Activated CD4-positive, alpha-beta T cell treated with anti-CD3 and anti-CD28 coated beads, Interleukin-2, amount 50 U/mL, for 4 hours (primary cell): ENCODE measurements around the gene SYNJ2.
"Not testable (repeated sequence)": the region's sequence is repeated elsewhere in the genome, so short reads cannot be mapped to it uniquely, and the experiment has no call there.

Source experiments
- DNase-seq, 2 experiments: peaks; one replicate each; pipeline ENCODE4 v3.0.0-alpha.2; 2020

Gene SYNJ2

GRCh38 chr6:157959451-157960227 is 22.0 kb upstream of the SYNJ2 start:
- no peak for DNase-seq

- no peak for DNase-seq
Measured at GRCh38 chr6:157961153-157961831, 20.4 kb upstream of the SYNJ2 start.

DNA sequence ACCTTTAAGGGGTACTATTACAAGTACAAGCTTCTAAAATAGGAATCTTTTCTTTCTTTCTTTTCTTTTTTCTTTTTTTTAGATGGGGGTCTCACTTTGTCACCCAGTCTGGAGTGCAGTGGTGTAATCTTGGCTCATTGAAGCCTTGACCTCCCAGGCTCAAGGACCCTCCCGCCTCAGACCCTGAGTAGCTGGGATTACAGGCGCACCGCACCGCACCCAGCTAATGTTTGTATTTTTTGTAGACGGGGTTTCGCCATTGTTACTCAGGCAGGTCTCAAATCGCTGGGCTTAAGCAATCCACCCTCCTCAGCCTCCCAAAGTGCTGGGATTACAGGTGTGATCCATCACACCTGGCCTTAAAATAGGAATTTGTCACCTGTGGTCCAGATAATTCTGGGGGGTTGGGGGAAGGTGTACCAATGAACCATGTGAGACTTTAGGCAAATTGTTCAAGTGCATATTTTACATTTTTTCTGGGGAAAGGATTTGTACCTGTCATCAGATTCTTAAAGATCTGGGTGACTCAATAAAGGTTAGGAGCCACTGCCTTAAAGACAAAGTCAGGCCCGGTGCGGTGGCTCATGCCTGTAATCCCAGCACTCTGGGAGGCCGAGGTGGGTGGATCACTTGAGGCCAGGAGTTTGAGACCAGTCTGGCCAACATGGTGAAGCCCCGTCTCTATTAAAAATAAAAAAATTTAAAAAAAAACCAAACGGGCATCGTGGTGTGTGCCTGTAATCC is 19.7 kb upstream of the SYNJ2 start:
- no peak for DNase-seq

GRCh38 chr6:157962601-157963302 is 18.9 kb upstream of the SYNJ2 start:
- DNase-seq = no peak

DNA sequence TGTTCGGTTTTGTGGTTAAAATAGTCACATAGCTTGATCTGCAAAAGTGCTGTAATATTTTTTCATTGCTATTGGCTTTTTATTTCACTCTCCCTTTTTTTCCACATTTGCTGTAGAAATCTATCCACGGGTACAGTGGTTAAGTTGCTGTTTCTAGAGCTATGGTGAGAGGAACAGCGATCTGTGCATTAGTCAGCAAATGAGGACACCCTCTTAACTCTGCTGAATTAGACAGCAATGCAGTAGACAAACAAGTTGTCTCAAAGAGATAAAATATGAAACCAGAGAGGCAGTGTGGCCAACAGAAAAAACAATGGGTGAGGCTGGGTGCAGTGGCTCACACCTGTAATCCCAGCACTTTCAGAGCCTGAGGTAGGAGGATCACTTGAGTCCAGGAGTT is 17.6 kb upstream of the SYNJ2 start:
- no peak for DNase-seq

GRCh38 chr6:157965387-157965786 is 16.3 kb upstream of the SYNJ2 start:
- DNase-seq = no peak

GRCh38 chr6:157966589-157966977 is 15.1 kb upstream of the SYNJ2 start:
- no peak for DNase-seq

- DNase-seq = no peak
Measured at GRCh38 chr6:157967020-157967419, 14.6 kb upstream of the SYNJ2 start.

DNA sequence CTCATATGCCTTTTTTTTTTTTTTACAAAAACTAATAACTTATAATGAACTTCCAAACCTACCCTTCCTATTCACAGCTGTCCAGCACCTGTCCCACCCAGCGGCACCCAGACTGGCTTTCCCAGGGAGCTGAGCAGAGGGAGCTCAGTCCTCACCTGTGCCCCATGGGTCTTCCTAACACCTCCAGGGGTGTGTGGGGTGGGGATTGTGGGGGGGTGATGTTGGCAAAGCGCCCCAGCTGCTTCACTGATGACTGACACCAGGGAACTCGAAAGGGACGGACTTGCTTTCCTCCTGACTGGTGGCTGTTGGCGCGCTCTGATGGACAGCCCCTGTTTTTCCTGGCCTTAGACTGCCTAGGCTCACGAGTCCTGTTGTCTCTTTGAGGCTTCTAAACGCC is 14.2 kb upstream of the SYNJ2 start:
- no peak for DNase-seq

DNA sequence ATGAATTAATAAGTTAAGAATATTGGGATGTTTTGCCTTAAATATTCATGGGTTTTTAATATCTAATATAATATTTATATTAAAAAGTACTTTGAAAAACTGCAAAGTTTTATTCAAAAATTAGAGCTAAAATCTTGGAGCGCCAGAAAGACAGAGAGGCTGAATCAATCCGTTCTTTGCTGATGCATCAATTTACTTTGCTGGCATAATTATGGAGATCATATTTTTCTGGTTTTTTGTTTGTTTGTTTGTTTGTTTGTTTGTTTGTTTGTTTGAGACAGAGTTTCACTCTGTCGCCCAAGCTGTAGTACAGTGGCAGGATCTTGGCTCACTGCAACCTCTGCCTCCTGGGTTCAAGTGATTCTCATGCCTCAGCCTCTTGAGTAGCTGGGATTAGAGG is 9.5 kb upstream of the SYNJ2 start:
- DNase-seq = not testable (repeated sequence)

- DNase-seq = no peak
Measured at GRCh38 chr6:157974341-157974894, 7.2 kb upstream of the SYNJ2 start.

GRCh38 chr6:157974967-157975366 is 6.7 kb upstream of the SYNJ2 start:
- no peak for DNase-seq

GRCh38 chr6:157975456-157975855 is 6.2 kb upstream of the SYNJ2 start:
- no peak for DNase-seq

DNA sequence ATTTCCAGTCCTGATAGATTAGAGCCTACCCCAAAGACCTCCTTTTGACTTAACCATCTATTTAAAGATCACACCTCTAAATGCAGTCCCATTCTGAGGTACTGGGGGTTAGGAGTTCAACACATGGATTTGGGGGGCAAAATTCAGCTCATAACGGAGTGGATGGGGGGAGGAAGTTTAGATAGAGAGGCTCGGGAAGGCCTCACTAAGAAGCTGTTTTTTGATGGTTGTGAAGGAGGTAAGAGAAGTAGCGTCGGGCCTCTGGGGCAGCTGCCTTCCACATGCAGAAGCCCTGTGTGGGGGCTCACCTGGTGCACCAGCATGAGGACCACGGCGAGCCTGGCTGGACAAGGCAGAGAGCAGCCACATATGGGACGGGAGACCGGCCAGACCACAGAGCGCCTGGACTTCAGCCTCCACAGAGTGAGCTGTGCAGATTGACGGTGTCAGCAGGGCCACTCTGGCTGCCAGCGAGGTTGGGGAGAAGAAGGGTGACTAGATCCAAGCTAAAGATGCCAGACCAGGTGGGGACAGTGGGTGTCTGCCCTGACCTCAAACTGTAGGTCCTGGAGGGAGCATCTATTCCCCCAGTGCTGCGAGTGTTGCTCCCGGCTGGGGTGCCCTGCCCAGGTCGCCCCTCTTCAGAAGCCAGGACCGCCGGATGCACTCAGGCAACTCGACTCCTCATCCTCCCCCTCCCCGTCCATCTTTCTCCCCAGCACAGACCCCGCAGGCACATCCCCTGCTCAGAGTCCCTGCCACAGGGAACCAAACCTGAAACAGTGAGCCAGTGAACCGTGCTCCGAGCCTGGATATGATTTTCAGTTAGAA is 5.1 kb upstream of the SYNJ2 start:
- no peak for DNase-seq

GRCh38 chr6:157977176-157977804 is 4.4 kb upstream of the SYNJ2 start:
- no peak for DNase-seq

DNA sequence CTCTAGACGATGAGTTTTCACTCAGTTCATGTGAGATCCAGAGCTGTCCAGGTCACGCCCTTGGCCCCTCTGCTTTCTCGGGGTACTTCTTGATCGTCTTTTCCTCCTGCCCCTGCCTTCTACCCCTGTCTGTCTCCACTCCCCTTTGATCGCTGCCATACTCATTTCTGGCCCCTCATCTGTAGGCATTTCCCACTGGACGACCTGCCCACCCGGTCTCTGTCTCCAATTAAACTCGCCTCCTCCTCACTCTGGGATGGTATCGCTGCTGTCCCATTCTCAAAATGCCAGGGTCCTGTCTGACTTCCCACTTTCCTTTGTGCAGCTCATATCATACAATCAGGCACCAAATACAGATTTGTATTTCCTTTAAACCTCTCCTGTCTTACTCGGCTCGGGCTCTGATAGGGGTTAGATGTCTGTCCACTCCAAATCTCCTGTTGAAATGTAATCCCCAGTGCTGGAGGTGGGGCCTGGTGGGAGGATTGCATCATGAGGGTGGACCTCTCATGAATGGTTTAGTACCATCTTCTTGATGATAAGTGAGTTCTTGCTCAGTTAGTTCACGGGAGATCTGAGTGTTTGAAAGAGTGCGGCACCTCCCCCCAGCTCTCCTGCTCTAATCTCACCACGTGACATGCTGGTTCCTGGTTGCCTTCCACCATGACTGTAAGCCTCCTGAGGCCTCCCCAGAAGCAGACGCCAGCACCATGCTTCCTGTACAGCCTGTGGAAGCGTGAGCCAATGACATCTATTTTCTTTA is 3.5 kb upstream of the SYNJ2 start:
- no peak for DNase-seq

GRCh38 chr6:157980288-157981131 is 1.2 kb upstream of the SYNJ2 start:
- DNase-seq = no peak

DNA sequence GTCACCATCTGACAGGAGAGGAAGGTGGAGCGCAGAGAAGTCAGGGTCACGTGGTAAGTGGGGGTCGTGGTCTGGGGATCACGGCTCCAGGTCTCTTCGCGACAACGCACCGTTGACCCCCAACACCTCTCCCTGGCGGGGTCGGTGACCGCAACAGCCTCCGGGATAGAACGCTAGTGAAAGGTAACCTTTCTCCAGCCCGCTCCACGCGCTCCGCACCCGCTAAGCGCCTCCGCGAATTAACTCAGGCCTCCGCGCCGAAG is 600 bp upstream of the SYNJ2 start:
- DNase-seq = no peak

DNA sequence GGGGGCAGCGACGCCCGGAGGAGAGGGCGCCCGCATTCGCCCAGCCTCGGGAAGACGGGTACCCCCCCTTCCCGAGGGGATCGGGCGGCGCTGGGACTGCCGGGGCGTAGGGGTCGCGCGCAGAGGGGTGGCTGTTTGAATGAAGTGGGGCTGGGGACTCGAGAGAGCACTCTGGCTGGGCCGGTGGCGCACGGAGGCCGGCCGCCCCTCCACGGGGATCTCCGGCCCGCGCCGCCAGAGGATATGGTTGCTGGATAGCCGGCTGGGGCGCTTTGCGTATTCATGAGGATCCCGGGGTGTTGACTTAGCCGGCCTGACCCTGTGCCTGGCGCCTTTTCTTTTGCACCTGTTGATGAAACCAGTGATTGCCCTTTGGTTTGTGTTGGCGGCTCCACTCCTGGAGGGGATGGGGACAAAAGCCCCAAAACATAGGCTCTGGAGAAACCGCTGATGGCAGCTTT is 469 bp downstream of the SYNJ2 start:
- DNase-seq = no peak
